Skeletal muscle cell (primary cell): Measurements from ENCODE around the gene ARHGAP10.
A peak's percentile ranks its signal among the peaks of the same experiment; 100 is the strongest.
"Not testable (repeated sequence)": the region's sequence is repeated elsewhere in the genome, so short reads cannot be mapped to it uniquely, and the experiment has no call there.

ENCODE experiments used
- DNase-seq: peaks from one replicate; pipeline ENCODE4 v3.0.0-alpha.2; 2010; ENCODE audit warnings: low read depth
- H3K4me3 ChIP-seq: 2 replicates; pipeline ENCODE4 v1.5.1; 2011; ENCODE audit warnings: low read depth, mild to moderate bottlenecking, control low read depth, low read length, moderate library complexity

The ARHGAP10 gene

DNA sequence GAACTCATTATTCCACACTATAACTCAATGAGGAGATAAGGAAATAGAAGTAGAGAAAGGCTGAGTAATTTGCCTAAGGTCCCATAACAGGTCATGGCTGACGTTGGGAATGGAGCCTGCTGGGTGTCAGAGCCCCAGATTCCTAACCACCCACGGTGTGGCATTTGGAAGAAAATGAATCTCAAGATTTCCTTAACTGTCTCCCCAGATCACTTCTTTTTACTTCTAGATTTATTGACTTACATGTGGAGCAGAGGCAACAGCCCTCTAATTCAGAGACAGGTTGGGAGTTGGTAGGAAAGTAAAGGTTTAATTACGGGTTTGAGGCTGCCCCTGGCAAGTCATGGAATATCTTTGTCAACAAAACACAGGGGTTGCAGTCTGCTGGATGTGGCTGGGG, 134.0 kb downstream of the ARHGAP10 start:
- DNase-seq, result no peak

DNA sequence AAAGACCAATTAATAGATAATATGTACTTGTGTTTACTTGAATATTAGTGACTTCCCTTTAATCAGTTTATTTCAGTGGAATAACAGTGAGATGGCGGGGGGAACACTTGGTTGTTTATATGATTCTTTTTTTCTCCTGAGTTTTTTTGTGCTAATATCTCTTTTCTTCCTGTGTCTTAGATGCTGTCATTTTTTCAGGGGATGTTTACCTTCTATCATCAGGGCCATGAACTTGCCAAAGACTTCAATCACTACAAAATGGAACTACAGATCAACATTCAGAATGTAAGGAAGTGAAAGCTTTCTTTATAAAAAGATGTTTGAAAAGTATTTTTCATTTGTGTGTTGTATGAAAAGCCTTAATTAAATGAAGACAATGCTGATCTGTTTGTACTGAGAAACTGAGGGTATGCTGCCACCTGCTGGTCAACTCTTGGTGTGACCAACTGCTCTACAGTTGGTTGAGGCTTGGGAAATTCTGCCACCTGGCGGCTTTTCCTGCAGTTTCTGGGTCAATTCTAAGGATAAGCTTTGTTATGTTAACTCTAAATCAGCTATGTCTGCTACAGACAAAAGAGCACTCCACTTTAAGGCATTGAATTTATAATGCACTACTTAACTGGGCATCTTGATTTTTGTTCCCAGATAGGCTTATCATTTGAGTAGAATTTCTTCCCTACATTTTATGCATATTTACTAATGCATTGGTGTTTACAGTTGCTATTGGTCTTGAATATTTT, 134.8 kb downstream of the ARHGAP10 start:
- H3K4me3 ChIP-seq, result no peak overlapping the region
- DNase-seq, result peak; percentile 60

More for the DNA sequence above, 134.0 kb downstream of the ARHGAP10 start:
- H3K4me3 ChIP-seq, result no peak overlapping the region

DNA sequence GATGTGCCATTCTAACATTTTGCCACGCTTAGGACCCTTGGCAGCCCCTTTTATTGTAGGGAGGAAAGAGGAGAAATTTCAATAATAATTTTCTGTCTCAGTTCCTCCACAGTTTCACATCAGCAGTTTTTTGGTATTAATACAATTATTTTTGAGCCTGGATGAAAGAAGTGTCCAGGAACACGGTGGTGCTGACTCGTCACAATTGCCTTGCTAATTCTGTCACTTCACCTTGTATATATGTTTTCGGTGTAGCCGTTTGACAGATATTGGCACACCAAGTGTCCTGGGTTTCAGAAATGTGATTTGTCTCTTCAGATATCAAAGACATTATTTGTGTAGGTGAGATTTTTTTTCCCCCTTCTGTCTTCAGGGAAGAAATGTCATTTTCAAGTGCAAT, 142.2 kb downstream of the ARHGAP10 start:
- no peak for DNase-seq
- H3K4me3 ChIP-seq, result no peak overlapping the region

DNA sequence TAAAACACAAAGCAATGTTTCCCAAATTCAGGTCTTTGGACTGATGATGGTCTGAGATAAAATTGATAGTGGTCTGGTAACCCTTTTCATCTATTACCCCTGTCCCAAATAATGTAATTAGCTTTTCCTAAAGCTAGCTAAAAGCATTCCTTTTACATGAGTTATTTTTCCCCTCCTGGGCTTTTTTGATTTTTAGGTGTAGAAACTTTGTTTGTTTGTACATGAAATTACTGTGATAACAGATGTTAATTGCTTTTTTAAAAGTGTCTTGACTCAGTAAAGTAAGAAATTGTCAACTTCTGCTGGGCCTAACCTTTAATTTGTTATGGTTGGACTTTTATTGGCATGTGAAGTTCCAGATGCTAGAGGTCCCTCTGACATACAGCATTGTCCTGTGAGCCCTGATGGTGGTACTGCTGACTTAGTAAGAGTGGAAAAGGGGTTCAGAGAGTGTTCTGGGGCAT, 145.5 kb downstream of the ARHGAP10 start:
- DNase-seq, result no peak
- no peak overlapping the region for H3K4me3 ChIP-seq

DNA sequence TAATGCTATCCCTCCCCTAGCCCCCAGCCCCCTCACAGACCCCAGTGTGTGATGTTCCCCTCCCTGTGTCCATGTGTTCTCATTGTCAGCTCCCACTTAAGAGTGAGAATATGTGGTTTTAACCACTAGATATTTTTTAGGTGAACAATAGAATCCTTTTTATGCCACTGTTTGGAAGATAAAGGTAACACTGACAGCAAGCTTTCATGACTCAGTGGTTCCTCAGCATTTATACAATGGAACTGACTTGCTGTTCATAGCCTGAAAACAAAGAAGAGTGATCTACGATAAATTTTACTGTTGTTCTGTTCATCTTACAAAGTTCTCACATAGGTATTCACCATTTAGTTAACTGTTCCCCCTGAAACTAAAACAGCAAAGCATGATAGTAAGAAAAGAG, 147.8 kb downstream of the ARHGAP10 start:
- DNase-seq, result no peak
- no peak overlapping the region for H3K4me3 ChIP-seq

DNA sequence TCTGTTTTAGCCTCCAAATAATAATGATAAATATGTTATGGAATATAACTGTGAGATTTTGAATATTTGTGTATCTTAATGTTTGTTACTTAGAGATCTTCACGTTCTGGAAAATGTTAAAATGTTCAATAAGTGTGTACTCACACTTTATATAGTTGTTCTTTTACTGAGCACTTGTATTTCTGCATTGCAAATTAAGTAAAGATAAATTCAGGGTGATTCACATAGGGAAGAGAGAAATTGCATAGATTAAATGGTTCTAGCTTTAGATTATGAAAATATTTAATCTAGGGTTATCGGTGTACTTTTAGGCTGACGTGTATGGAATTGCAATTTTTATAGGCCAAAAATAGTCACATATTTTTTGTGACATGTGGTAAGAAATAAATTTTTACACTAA, 148.6 kb downstream of the ARHGAP10 start:
- H3K4me3 ChIP-seq, result no peak overlapping the region

DNA sequence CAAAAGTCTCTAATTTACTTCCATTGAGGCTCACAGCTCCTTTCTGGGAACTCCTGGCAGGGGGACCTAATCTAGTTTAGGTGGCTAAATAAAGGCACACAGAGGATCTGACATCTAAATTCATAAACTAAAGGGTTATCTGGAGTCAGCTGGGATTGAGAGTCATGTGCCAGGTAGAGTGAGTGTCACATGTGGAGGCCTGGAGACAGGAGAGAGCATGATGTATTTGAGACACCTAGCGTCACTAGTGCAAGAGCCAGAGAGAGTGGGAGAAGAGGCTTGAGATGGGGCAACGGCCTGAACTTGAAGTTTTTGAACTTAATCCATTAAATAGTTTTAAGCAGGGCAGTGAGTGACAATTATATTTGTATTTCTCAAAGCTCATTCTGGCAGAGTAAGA, 152.6 kb downstream of the ARHGAP10 start:
- DNase-seq, result no peak
- H3K4me3 ChIP-seq, result no peak overlapping the region

More for the DNA sequence above, 148.6 kb downstream of the ARHGAP10 start:
- DNase-seq, result no peak

DNA sequence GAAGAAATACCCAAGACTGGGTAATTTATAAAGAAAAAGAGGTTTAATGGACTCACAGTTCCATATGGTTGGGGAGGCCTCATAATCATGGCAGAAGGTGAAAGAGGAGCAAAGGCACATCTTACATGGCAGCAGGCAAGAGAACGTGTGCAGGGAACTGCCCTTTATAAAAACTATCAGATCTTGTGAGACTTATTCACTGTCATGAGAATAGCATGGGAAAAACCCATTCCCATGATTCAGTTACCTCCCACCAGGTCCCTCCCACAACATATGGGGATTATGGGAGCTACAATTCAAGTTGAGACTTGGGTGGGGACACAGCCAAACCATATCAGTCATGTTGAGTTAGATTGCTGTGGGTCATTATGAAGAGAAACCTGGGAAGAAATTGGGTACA, 153.3 kb downstream of the ARHGAP10 start:
- not testable (repeated sequence) for DNase-seq, H3K4me3 ChIP-seq

DNA sequence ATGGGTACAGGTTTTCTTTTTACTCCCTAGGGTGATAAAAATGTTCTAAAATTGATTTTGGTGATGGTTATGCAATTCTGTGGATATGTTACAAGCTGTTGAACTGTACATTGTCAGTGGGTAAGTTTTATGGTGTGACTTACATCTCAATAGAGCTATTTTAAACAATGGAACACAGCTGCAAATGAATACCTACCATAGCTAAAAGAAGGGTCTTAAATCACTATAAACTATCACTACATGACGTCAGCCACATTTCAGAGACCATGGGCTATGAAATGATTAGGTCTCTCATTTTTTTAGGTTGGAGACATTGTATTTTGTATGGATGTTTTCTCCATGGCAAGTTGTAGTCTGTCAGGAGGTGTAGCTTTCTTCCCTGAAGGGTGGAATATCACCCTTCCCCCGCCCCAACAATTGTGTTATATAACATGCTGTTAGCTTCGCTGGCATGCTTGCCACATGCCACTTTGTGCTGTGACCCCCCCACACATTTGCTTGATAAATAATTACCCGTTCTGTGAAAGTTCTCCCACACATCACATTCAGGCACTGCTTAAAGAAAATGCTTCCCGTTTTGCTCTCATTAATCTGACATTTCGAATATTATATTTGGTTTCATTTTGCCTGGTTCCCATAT, 159.7 kb downstream of the ARHGAP10 start:
- peak; percentile 16 for DNase-seq
- H3K4me3 ChIP-seq, result no peak overlapping the region

DNA sequence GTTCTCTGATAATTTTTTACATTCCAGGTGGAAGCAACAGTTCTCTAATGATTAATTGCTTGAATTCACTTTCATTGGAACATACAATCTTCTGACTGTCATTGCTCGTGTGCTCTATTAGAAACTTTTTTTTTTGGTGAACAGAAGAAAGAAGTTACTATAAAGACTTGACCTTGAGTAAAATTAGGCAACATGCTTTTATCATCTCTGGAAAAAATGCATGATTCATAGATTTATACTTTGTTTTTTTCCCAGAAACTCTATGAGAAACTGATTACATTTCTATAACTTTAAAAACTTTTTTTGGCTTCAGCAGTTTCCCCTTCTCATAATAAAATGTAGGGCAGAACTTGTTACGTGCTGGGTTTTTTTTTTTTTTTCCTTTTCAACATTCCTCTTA, 167.6 kb downstream of the ARHGAP10 start:
- DNase-seq, result no peak
- no peak overlapping the region for H3K4me3 ChIP-seq

DNA sequence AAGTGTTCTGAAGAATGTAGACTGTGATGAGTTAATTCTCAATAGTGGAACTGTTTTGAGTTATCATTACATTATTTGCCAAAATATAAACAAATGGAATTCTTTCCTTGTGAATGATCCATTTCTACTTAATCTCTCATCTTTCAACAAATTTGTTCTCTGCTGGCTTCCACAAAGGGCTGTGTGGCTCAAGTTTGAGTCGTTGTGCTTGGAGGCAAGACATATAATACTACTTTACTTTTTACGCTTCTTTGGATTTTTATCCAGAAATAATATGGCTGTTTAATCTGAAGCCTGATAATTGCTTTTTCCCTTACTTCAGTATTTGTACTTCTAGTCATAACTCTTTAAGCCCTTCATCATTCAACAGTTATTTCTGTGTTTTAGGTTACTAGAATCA, 169.5 kb downstream of the ARHGAP10 start:
- H3K4me3 ChIP-seq, result no peak overlapping the region
- no peak for DNase-seq

DNA sequence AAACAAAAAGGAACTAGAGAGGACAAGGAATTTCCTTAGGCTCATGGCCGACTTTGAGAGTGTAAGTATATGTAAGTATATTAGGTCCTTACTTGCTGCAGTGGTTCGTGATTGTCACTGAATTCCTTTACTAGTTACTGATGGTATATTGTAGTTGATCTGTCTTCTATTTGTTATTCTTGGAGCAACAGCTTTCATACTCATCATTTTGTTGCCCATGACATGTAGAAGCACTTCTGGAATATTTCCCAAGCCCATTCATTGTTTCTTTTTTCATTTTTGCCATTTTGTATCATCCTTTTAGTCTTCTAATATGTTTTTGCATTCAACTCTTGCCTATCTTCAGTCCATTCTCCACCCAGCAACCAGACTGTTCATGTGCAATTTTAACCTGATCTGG, 170.0 kb downstream of the ARHGAP10 start:
- DNase-seq, result no peak

DNA sequence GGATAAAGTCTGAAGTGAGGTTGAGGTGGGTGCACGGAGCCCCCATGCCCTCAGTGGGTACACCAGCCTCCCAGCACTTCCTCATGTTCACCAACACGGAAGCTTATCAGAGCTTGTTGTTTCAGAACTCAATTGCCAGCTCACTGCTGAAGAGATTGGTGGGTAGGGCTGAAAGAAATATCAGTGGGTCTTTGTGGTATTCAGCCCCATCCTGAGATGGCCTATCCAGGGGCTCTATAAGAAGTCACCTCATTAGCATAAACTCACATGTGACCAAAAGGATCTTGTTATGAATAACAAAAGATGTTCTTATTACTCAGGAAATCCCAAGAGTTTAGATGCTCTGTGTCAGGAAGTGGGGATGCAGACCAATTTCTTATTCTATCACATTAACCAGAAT, 177.3 kb downstream of the ARHGAP10 start:
- no peak for DNase-seq

More for the DNA sequence above, 170.0 kb downstream of the ARHGAP10 start:
- no peak overlapping the region for H3K4me3 ChIP-seq

DNA sequence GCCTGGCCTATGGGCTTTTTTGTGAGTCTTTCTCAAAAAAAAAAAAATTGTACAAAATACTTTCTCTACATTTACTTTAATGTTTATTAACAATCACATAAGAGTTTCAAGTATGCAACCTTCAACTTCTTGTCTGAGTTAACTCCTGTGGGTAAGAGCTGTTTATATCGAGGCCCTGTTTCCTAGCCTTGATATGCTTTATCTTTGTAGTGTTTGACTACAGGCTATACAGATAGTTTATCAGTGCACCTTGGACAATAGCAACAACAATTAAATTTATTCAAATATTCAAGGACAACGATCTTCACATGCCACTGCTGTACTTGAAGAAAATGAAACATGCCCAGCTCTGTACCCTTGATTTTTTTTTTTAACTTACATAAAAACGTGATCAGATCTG, 178.4 kb downstream of the ARHGAP10 start:
- DNase-seq, result no peak
- H3K4me3 ChIP-seq, result no peak overlapping the region

More for the DNA sequence above, 177.3 kb downstream of the ARHGAP10 start:
- H3K4me3 ChIP-seq, result no peak overlapping the region

DNA sequence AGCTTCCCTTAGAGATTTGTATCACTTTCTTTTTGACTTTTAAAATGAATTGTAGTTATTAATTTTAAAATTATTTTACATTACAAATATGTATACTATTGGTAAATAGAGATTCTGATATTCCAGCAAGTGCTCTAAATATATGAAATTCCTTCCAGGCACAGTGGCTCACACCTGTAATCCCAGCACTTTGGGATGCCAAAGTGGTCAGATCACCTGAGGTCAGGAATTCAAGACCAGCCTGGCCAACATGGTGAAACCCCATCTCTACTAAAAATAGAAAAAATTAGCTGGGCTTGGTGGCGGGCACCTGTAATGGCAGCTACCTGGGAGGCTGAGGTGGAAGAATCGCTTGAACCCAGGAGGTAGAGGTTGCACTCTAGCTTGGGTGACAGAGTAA, 180.2 kb downstream of the ARHGAP10 start:
- DNase-seq, H3K4me3 ChIP-seq: not testable (repeated sequence)

DNA sequence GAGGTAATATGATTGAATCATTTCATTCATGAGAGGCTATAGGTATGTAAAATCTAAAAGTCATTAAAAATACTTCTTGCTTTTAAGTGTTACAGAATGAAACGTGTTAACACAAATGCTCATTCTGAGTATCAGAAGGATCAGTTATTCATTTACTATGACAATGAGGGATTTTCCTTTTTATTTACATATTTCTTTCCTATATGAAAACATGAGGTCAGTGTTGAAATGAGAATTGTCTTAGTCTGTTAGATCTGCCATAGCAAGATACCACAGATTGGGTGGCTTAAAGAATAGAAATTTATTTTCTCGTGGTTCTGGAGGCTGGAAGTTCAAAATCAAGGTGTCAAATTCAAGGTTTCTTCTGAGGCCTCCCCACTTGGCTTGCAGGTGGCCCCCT, 181.2 kb downstream of the ARHGAP10 start:
- DNase-seq, result no peak
- no peak overlapping the region for H3K4me3 ChIP-seq

DNA sequence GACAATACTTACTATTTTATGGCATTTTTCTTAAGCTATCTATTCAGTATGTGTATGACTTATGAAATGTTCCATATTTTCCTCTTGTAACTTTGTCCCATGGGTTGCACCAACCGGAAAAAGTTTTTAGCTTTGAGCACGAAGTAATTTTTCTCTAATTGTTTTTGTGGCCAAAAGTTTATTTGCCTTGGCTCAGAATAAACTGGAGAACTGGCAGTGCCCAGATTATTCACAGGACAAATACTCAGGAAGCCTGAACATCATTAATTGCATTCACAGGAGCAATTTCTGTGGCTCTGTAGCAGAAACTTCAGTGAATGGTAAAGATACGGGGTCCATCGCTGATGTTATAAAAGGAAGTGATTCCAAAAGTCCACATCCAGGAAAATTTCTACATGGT, 184.5 kb downstream of the ARHGAP10 start:
- no peak overlapping the region for H3K4me3 ChIP-seq
- no peak for DNase-seq

DNA sequence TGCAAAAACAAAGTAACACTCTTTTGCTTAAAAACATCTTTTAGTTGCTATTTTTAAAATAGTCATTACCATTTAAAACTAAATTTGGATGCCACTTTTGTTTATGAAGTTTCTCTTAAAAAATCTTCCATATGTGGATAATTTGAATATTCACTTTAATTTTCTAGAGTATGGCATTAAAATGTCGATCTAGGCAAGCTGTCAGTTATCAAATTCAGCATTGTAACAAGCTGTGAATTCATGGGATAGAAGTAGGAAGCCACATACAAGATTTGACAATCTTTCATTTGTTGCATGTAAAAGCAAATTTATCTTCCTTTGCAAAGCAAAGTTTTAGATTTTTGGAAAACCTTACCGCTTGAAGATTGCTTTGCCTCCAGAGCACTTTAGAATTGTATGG, 191.5 kb downstream of the ARHGAP10 start:
- H3K4me3 ChIP-seq, result no peak overlapping the region
- DNase-seq, result no peak

DNA sequence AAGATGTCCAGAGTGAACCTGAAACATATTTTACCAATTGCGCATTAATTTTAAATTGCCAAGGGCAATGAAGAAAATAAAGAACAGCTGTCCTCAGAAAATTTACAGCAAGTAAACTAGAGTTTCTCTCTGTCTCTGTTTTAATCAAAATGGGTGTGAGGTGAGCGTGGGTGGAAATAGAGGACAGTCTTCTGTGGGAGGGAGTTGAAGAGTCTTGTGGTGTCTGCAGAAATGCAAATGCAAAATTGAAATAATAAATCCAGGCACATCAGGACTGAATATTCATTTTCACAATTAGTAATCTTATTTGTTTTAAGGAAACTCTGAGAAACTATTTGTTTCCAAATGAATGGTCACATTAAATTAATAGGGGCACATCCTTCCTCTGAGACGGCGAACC, 192.0 kb downstream of the ARHGAP10 start:
- H3K4me3 ChIP-seq, result no peak overlapping the region
- no peak for DNase-seq

DNA sequence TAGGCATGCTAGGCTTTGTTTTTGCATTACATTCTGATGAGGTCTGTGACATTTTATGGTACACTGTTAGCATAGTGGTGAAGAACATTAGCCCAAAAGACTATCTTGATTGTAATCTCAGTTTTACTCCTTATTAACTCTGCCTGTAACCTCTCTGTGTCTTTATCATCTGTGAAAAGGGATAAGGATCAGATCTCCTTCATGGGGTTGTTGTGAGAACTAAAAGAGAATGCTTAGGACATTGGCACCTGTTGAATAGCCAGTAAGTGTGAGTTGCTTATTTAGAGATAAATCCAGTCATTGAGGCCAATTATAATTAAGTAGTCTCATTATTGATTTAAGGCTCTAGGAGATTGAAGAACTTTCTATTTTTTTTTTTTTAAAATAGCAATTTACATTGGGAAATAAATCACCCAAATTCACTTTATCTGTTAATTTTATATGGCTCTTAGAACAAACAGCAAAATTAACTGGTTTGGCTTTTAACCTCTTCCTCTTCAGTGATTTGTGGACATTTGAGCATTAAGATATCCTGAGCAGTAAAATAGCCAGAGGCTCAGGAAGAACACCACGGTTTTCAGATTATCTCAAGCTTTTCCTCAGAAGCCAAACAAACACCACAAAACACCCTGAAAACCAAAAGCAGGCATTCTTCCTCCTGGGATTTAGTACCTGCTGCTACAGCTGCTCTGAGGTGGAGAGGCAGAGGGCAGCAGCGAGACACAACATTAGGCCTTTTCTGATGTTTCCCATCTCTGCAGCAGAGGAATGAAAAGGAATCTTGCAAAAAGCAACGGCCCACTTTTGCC, 192.9 kb downstream of the ARHGAP10 start:
- DNase-seq, result no peak
- no peak overlapping the region for H3K4me3 ChIP-seq
